ENCODE measurements around the gene TSPAN5.
"Not testable (repeated sequence)": the region's sequence is repeated elsewhere in the genome, so short reads cannot be mapped to it uniquely, and the experiment has no call there.

TSPAN5 gene

GRCh38 chr4:98546910-98547594 is 111.4 kb downstream of the TSPAN5 start:
- DNase-seq (ENCODE audit: low read depth), result no peak

GRCh38 chr4:98544818-98545414 is 113.5 kb downstream of the TSPAN5 start:
- DNase-seq (ENCODE audit: low read depth), result no peak

- DNase-seq (ENCODE audit: low read depth), result no peak
Observed at GRCh38 chr4:98544141-98544817, 114.1 kb downstream of the TSPAN5 start.

GRCh38 chr4:98542011-98542410 is 116.4 kb downstream of the TSPAN5 start:
- DNase-seq (ENCODE audit: low read depth), result no peak

- DNase-seq (ENCODE audit: low read depth), result no peak
Observed at GRCh38 chr4:98540803-98541202, 117.6 kb downstream of the TSPAN5 start.

- no peak for DNase-seq (ENCODE audit: low read depth)
Observed at GRCh38 chr4:98539741-98540140, 118.7 kb downstream of the TSPAN5 start.

GRCh38 chr4:98539299-98539698 is 119.1 kb downstream of the TSPAN5 start:
- no peak for DNase-seq (ENCODE audit: low read depth)

- DNase-seq (ENCODE audit: low read depth), result no peak
Observed at GRCh38 chr4:98536631-98537030, 121.8 kb downstream of the TSPAN5 start.

GRCh38 chr4:98534146-98534545 is 124.3 kb downstream of the TSPAN5 start:
- DNase-seq (ENCODE audit: low read depth), result not testable (repeated sequence)

GRCh38 chr4:98530572-98530971 is 127.8 kb downstream of the TSPAN5 start:
- DNase-seq (ENCODE audit: low read depth), result no peak

GRCh38 chr4:98529970-98530569 is 128.3 kb downstream of the TSPAN5 start:
- DNase-seq (ENCODE audit: low read depth), result no peak

- no peak for DNase-seq (ENCODE audit: low read depth)
Observed at GRCh38 chr4:98528882-98529281, 129.5 kb downstream of the TSPAN5 start.

- no peak for DNase-seq (ENCODE audit: low read depth)
Observed at GRCh38 chr4:98527534-98528269, 130.7 kb downstream of the TSPAN5 start.

GRCh38 chr4:98524230-98524629 is 134.2 kb downstream of the TSPAN5 start:
- DNase-seq (ENCODE audit: low read depth), result no peak

GRCh38 chr4:98522636-98523395 is 135.6 kb downstream of the TSPAN5 start:
- DNase-seq (ENCODE audit: low read depth), result no peak

GRCh38 chr4:98522062-98522461 is 136.3 kb downstream of the TSPAN5 start:
- DNase-seq (ENCODE audit: low read depth), result no peak

- DNase-seq (ENCODE audit: low read depth), result no peak
Observed at GRCh38 chr4:98521486-98521885, 136.9 kb downstream of the TSPAN5 start.

- DNase-seq (ENCODE audit: low read depth), result no peak
Observed at GRCh38 chr4:98519268-98519977, 139.0 kb downstream of the TSPAN5 start.

GRCh38 chr4:98518559-98519267 is 139.7 kb downstream of the TSPAN5 start:
- DNase-seq (ENCODE audit: low read depth), result no peak

Data from stimulated activated CD8-positive, alpha-beta memory T cell treated with anti-CD3 and anti-CD28 coated beads, Interleukin-4, amount 100 ng/mL, for 24 hours (primary cell).